Measurements from ENCODE around the gene ARHGAP22.

Gene ARHGAP22

DNA sequence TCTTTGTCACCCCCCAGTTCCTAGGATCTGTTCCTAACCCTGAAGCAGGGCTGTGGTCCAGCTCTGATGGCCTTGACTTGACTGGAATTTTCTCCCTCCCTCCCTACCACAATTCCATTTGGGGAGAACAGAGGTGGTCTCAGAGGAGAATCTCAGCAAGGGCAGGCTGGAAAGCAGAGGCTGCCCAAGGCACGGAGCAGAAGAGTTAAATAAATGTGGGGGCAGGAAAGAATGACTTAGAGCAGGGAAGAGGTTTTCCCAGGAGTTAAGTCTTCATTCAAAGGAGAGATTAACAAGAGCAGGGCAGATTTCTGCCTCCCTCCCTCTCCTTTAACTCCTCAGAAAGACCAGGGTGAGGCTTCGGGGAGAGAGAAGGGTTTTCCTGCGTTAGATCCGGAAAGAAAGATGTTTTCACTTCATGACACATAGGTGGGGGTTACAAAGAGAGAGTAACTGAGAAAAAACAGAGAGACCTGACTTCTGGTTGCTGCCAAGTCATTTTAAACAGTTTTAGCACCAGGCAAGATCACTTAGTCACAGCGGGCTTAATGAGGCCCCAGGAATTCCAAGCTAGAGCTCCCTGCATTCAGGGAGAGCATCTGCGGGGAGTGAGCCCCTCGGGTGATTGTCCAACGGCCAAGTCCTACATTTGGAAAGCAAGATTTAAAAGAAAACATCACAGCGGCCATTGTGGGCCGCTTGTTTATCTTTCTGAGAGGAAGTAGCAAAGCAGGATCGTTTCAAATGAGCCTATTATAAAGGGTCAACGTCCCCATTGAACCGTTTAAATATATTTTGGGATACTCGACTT, 78.7 kb downstream of the ARHGAP22 start:
- DNase-seq, result no peak

DNA sequence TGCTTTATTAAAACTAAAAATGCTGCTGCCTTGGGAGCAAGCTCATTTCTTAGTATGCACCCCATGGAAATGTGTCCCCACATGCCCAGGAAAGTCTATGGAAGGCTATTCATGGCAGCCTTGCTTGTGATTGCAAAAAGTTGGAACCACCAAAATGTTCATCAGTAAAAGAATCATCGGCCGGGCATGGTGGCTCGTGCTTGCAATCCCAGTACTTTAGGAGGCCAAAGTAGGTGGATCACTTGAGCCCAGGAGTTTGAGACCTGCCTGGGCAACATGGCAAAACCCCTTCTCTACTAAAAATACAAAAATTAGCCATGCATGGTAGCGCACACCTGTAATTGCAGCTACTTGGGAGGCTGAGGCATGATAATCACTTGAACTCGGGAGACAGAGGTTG, 79.8 kb downstream of the ARHGAP22 start:
- no peak for DNase-seq

DNA sequence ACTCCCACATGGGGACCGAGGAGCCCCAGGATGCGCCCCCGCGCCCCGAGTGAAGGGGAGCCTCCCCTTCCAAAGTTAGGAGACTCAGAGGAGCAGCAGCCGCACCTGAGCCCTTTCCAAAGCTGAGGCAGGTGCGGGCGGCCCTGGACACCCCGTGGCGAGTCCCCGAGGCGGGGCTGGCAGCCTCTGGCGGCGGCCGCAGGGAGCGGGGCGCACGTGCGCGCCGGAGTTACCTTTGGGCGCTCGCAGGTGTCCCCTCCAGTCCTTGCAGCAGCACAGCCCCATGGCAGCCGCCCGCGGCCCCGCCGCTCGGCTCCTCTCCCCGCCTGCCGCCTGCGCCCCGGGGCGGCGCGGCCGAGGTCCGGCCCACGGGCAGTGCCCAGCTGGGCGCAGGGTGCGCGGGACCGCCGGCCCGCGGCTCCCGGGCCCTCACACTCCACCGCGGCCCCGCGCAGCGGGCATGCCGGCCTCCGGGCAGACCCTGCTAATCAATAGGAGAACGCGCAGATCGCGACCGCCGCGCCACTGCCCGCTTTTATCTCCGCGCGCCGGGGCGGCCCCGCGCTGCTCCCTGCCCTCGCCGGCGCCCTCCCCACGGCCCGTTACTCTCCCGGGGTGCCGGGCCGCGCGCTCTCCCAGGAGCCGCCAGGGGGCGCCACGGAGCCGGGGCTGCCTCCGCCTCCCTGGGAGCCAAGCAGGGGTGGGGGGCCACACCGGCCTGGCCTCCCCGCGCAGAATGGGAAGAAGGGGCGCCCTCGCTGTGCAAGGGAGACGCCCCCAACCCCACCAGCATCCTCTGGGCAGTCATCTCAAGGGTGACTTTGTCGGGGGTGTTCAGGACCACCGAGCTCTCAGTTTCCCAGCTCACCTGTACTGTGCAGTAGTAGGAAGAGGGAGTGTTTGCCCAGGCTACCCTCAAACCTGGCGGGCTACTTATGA, 80.8 kb downstream of the ARHGAP22 start:
- peak in 1 of 2 experiments; percentile 7 for DNase-seq

- DNase-seq, result no peak
Observed at GRCh38 chr10:48523212-48523819, 81.6 kb downstream of the ARHGAP22 start.

DNA sequence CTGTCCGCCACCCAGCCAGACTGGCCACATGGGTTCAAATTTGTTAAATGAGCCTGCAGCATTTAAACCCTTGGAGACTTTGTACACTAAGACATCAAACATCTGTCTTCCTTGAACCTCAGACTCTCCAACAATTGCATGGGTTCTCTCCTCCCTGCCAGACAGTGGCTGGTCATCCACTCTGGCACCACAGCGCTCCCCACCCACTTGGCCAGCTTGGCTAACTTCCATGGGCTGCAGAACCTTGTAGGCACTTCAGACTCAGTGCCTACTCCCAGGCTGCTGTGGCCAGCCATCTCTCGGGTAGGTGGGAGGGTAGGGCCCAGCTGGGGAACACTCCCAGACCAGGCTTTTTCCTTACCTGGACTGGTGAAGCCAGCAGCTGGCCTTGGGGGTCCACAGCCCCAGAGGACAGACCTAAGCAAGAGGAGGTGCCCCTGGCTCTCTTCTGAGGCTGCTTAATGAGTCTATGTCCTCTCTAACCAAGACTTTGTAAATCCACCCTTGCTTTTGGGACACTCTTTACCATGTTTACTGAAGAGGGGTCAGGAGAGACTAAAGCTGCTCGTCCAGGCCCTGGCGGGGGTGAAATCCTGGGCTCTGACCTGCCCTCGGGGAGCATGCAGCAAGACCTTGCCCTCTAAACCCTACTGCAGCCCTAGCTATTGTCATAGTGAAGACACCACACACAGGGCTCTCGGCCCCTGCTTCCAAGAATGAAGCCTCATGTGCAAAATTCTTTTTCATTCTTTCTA, 82.7 kb downstream of the ARHGAP22 start:
- no peak for DNase-seq

DNA sequence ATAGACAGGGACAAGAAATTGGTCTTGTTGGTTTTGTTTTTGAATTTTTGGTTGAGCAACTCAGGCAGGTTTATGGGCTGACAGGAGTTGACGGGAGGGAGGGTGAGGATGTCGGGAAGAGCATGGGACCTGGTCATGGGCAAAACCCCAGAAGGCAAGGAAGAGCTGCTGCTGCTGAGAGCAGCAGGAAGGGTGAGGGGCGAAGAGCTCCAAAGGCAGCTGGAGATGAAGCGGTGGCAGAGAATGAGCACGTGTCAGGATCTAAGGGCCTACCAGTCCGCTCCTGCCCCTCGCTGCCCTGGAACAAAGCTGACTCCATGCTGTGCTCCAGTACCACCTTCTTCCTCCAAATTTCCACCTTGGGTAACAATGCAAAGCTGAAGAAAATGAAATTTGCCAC, 84.3 kb downstream of the ARHGAP22 start:
- no peak for DNase-seq

GRCh38 chr10:48520184-48520506, 84.7 kb downstream of the ARHGAP22 start:
- DNase-seq, result no peak

DNA sequence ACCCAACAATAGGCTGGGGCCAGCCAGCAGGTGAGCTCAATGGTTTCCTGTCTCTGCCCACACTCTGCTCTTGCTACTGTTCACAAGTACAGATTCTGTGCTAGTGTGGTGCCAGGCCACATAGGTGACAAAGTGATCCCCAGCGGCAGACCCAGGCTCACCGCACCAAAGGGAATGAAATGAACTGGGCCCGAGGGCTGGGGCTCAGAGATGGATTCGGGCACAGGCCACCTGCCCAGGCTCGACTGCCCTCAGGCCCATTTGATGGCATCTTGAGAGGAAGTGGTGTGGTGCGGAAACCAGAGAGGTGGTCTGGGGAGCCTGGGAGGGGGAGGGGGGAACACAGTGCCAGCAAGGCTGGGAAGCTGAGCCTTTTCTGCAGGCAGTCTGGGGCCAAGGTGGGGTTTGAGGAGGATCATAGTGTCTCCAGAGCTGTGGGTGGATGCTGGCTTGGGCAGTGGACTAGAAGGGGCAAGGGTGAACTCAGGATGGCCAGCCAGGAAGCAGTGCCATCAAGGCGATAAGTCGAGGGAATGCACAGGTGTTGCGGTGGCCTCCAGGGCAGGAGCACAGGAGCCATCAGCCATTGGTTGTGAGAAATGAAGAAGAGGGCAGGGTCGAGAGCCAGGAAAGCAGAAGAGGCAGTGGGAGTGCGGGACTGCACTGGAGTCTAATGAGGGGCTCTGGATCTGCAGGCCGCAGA, 85.2 kb downstream of the ARHGAP22 start:
- no peak for DNase-seq

DNA sequence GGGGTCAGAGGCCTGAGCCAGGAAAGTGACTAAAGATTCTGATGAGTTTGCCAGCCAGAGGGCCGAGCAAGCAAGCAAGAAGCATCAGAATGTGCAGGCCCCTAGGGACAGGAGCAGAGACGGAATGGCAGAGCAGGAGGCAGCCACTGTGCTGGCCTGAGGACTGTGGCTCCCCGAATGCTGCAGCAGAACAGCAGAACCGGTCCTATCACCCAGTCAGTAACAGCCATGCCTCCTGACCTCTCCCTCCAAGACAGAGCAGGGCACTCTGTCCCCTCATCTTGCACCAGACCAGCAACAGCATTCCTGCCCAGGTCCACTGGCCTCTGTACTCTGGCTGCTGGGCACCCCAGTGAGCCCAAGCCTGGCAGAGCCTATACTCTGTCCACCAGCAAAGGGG, 85.9 kb downstream of the ARHGAP22 start:
- no peak for DNase-seq

DNA sequence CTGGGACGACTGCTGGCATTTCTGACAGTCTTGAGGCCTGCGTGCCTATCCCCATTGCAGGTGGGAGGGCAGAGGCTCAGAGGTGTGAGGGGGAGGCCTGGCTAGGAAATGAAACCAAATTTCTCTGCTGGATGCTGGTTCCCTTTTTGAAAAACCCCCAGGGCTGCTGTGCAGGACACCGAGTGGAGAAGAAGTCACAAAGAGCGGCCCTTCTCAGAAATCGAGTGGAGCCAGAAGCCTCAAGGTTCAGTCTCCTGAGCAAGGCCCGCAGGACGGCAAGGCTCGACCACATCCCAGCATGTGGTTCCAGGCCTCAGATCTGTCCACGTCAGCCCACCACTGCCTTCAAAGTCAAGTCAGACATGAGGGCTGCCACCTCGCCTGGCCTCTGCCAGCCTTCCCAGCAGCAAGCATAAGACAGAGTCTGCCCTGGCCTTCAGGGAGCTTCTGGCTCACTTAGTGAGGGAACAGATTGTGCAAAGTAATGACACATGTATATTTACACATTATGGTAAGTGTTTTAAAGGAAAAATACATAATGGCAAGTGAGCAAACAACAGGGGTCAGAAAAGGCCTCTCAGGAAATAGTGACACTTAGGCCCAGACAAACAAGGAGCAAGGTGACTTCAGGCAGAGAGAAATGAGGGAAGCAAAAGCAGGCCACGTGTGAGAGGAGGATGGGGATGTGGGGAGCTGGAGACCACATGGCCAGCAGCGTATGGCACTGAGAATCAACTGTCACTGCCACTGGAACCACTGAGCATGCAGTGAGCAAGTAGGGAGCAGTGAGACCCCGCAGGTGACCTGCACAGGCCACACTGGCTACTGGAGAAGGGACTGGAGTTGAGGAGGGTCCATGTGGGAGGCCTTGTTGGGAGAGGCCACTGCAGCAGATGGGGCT, 86.7 kb downstream of the ARHGAP22 start:
- no peak for DNase-seq

DNA sequence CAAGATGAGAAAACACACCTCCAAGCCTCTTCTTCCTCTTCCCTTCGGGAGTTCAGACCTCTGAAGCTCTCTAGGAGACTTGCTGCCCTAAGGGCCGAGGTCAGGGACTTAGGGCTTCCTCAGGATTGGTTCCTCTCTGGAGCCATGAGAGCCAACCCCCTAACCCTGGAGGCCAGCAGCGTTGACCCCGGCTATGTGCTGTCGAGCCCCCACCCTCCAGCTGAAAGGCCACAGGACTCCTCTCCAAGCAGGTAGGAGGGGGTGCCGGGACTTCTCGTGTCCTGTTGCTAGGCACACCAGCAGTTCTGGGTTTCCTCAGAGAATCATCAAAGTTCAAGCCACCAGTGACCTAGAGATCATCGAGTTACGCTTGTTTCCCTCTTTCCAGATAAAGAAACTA, 87.4 kb downstream of the ARHGAP22 start:
- DNase-seq, result no peak

DNA sequence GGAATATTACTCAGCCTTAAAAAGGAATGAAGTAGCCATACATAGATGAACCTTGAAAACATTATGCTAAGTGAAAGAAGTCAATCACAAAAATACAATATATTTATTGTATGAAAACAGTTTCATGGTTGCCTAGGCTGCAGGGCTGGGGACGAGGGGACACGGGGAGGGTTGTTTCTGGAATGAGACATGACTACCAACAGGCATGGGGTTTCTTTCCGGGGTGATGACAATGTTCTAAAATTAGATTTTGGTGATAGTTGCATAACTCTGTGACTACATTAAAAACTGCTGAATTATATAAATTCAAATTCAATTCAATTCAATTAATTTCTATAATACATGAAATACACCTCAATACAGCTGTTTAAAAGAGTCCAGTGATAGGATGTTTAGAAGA, 88.0 kb downstream of the ARHGAP22 start:
- DNase-seq, result no peak

- no peak for DNase-seq
Observed at GRCh38 chr10:48514916-48515315, 90.0 kb downstream of the ARHGAP22 start.

DNA sequence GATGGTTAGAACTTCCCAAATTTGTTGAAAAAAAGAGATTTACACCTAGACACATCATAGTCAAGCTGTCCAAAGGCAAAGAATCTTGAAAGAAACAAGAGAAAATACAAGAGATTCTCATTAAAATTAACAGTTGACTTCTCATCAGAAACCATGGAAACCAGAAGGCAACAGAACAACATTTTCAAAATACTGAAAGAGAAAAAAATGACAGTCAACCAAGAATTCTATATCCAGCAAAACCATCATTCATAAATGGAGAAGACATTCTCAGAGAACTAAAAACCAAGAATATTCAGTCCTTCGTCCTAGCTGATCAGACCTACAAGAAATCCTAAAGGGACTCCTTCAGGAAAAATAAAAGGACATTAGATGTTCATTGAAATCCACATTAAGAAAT, 90.6 kb downstream of the ARHGAP22 start:
- no peak for DNase-seq

GRCh38 chr10:48512861-48513260, 92.0 kb downstream of the ARHGAP22 start:
- no peak for DNase-seq

DNA sequence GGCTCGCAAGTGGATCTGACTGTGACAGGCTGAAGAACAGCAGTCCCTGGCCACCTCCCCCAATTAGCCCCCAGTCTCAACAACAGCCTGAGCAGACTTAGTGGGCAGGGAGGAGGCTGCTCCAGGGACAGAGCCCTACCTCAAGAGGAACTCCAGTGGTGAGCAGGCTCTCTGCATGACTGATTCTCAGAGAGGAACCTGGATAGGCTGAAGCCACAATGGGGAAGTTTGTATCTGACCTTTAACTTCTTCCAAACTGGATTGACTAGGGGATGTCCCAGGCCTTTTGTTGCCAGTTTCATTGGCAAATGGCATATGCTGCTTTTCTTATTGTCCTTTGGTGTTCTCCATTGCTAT, 93.0 kb downstream of the ARHGAP22 start:
- DNase-seq, result no peak

GRCh38 chr10:48511066-48511874, 93.6 kb downstream of the ARHGAP22 start:
- DNase-seq, result no peak

GRCh38 chr10:48509974-48510692, 94.7 kb downstream of the ARHGAP22 start:
- no peak for DNase-seq
